22Rv1 (cell line): ENCODE measurements around the gene TTC7B.

Experiments used
- H3K27ac ChIP-seq: fragments of 450-650 bp; 2 replicates; pipeline ENCODE4 v1.5.1; 2017
- ZFX ChIP-seq: fragments of 450-650 bp; IDR thresholded peaks from 2 replicates; pipeline ENCODE4 v1.6.1; 2017; ENCODE audit warnings: antibody characterized with exemption, borderline replicate concordance
- TF ChIP-seq, protein P1 (sequence below): fragments of 450-650 bp; IDR thresholded peaks from 2 replicates; pipeline ENCODE4 v1.5.1; 2017; ENCODE audit warnings: mild to moderate bottlenecking

The TTC7B gene

GRCh38 chr14:90523961-90524875 is 292.0 kb downstream of the TTC7B start:
- TF ChIP-seq, protein P1, sequence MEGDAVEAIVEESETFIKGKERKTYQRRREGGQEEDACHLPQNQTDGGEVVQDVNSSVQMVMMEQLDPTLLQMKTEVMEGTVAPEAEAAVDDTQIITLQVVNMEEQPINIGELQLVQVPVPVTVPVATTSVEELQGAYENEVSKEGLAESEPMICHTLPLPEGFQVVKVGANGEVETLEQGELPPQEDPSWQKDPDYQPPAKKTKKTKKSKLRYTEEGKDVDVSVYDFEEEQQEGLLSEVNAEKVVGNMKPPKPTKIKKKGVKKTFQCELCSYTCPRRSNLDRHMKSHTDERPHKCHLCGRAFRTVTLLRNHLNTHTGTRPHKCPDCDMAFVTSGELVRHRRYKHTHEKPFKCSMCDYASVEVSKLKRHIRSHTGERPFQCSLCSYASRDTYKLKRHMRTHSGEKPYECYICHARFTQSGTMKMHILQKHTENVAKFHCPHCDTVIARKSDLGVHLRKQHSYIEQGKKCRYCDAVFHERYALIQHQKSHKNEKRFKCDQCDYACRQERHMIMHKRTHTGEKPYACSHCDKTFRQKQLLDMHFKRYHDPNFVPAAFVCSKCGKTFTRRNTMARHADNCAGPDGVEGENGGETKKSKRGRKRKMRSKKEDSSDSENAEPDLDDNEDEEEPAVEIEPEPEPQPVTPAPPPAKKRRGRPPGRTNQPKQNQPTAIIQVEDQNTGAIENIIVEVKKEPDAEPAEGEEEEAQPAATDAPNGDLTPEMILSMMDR, result no peak
- TF ChIP-seq ZFX, result no peak
- no peak overlapping the region for H3K27ac ChIP-seq

- TF ChIP-seq, protein P1, result no peak
- TF ChIP-seq ZFX, result no peak
- no peak overlapping the region for H3K27ac ChIP-seq
Observed at GRCh38 chr14:90523544-90523943, 292.7 kb downstream of the TTC7B start.

GRCh38 chr14:90522571-90523191 is 293.5 kb downstream of the TTC7B start:
- no peak for TF ChIP-seq ZFX
- TF ChIP-seq, protein P1, result no peak
- H3K27ac ChIP-seq, result no peak overlapping the region

- TF ChIP-seq, protein P1, result no peak
- TF ChIP-seq ZFX, result no peak
- no peak overlapping the region for H3K27ac ChIP-seq
Observed at GRCh38 chr14:90521930-90522483, 294.2 kb downstream of the TTC7B start.

DNA sequence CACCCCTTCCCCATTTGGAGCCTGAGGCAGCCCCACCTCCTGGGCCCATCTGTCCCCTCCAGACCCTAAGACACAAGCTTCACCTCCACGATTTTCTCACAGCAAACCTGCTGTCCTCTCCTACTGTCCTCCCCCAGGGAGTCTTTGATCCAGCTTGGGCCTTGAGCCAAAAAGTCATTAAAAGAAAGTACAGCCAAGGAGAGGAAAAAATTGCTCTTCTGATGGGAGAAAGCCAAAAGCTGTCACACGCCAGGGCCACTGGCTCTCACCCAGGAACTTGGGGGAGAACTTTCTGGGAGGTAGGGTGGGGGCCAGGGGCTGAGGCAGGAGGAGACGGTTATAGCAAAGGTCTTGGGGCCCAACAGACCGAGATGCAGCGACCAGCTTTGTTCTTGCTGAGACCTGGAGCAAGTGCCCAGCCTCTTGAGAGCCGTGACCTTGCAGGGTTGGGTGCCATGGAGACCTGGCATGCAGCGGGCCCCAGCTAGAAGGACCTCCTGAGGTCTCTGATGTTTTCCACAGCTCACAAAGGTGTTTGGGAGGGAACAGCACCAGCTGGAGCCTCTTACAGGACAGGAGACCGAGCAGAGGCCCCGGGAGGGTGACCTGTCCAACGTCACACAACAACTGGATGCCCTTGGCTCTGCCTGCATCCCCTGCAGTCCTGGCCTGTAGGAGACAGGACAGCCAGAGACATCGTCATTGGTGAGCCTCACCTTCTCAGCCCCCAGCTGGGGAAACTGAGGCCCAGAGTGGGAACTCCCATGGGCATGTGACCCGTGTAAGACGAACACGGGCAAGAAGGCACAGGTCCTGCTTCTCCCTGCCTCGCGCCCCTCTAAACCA is 294.9 kb downstream of the TTC7B start:
- TF ChIP-seq, protein P1, result no peak
- no peak for TF ChIP-seq ZFX

DNA sequence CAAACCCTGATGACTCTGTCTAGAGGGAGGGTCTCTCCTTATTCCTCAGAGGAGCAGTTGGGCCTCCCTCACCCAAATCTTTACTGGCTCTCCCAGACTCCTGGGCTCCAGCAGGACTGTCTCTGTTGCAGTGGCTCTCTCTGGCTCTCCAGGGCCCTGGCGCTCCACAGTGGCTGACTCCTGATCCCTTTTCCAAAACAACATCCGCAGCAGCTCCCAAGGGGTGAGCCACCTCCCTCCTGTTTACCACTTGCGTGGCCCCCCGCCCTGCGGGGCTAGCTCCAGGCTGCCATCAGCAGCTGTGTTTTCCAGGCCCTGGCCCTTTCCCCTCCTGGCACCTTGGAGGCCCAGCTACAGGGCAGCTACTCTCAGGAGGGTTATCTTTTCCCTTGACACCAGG is 295.9 kb downstream of the TTC7B start:
- no peak overlapping the region for H3K27ac ChIP-seq
- no peak for TF ChIP-seq ZFX
- TF ChIP-seq, protein P1, result no peak

More for the DNA sequence above, 294.9 kb downstream of the TTC7B start:
- H3K27ac ChIP-seq, result no peak overlapping the region
